Uterus (tissue), 2 donors: ENCODE results near the gene SH3RF3.
"Not testable (repeated sequence)": the region's sequence is repeated elsewhere in the genome, so short reads cannot be mapped to it uniquely, and the experiment has no call there.

ENCODE experiments used
- CTCF ChIP-seq, 4 experiments: fragments of 200-600 bp in 2 of 4; fragments of 450-650 bp in 2 of 4; sonication (generic) in 2 of 4; IDR thresholded peaks; one replicate each; pipeline ENCODE4 v1.5.1; 2016 to 2019; ENCODE audit warnings: antibody characterized with exemption in 4 of 4, mild to moderate bottlenecking in 2 of 4, moderate library complexity in 1 of 4
- POLR2A ChIP-seq, 2 donors: fragments of 450-650 bp; IDR thresholded peaks; one replicate each; pipeline ENCODE4 v1.6.1; 2016; ENCODE audit warnings: antibody characterized with exemption in 2 of 2, mild to moderate bottlenecking in 1 of 2, moderate library complexity in 1 of 2

- TF ChIP-seq CTCF, POLR2A (IDR thresholded peaks at IDR 0.05): not testable (repeated sequence)
Measured at GRCh38 chr2:109162367-109162766, 33.4 kb downstream of the SH3RF3 start.
